ENCODE measurements around the gene RHOU.
"Not testable (repeated sequence)": the region's sequence is repeated elsewhere in the genome, so short reads cannot be mapped to it uniquely, and the experiment has no call there.

- not testable (repeated sequence) for TF ChIP-seq CTCF (IDR thresholded peaks at IDR 0.05; ENCODE audit: poor library complexity, severe bottlenecking); TAF1 (IDR thresholded peaks at IDR 0.05; ENCODE audit: low read depth); REST (IDR thresholded peaks at IDR 0.05; ENCODE audit: borderline replicate concordance); POLR2AphosphoS5 (IDR thresholded peaks at IDR 0.05)
Measured at GRCh38 chr1:228694447-228694846, 40.8 kb upstream of the RHOU start.

All from neural cell (in vitro differentiated cells).